ENCODE results near the gene AUTS2. TPM values are rescaled to one million over a fixed set of nuclear protein-coding genes. Genes with fewer than 3 reads are reported as not detected.

The AUTS2 gene
- total RNA-seq, 1 donor from 2014 or later, result 49.8 TPM

DNA sequence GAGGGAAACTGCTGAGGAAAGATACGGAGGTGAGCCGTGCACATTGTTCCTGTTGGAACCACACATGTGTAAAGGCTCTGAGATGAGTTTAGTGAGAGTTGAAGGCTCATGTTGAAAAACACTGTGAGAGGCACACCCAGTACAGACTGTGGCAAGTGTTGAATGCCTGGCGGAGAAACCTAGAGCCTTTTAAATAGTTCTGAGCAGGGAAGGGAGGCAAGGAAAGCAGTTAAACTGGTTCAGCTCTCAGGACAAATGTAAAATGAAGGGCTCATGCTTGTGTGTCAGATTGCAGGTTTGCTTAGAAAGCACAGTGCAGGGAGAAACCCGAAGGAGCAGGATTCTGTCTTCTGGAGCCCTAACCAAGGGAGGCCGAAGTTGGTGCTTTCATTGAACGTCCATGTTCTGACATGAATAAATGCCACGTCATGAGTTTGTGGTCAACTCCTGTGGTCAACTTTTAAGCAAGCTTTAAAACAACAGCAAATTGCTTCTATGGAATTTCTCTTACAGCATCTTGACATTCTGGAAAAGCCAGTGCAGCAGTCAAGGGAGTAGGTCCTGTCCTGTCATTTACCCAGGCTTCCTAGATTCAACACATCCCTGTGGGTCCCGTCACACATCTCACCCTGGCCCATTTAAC lies 882.8 kb downstream of the AUTS2 start:
- peak; percentile 57 for DNase-seq (ENCODE audit: low spot score)

DNA sequence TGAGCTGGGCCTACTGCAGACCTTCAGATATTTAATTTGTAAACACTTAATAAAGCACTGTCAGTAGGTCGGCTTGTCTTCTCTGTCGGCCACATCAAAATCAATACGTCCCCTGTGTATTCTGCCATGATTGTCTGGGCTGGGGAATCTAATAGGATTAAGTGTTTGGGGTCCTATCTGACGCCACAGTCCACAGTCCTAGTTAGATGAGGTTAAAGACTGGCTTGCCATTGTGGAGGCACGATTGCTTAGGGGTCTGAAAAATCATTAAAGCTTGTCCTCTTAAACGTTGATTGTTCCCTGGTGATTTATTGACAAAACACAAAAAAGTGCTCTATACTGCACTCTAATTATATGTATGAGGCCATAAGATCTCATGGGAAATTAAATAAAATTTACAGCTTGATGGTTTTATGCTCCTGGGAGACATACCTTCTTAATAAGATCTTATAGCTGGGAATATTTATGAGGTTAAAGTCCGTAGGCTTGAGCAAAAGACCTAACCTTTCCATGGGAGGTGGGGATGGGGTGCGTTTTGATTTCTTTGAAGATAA lies 883.4 kb downstream of the AUTS2 start:
- no peak for DNase-seq (ENCODE audit: low spot score)

DNA sequence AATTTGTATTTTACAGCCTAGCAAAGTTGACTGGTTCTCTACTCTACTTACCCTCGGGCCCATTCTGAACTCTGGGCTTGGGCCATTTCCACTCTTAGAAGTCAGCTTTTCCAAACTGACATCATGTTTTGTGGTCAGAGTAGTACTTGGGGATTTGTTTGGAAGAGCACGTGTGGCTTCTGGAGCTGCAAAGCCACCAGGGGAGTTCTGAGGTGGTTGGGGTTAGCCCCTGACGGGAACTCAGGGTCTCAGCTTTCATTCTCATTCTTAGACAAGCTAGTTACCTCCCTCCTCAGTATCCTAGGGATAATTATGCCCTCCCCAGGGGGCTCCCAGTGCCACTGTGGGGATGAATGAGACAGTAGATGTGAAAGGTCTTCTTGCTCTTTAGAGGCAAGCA lies 886.0 kb downstream of the AUTS2 start:
- no peak for DNase-seq (ENCODE audit: low spot score)

DNA sequence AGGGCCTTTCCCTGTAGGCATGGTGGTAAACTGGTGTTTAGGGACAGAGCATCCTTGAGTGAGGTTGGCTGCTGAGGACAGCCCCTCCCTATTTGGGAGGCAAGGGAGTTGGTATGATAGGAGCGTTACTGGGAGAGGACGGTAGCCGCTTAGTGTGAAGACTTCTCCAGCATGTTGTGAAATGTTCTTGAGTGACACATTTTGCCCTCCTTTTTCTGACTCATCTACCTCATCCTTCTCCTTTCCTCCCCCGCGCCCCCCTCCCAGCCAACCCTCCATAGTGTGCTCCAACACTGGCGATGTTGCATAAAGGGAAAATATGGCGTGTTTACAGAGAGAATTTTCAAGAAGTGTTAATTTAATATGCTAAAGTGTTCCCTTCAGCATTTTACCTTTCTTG lies 888.7 kb downstream of the AUTS2 start:
- no peak for DNase-seq (ENCODE audit: low spot score)

DNA sequence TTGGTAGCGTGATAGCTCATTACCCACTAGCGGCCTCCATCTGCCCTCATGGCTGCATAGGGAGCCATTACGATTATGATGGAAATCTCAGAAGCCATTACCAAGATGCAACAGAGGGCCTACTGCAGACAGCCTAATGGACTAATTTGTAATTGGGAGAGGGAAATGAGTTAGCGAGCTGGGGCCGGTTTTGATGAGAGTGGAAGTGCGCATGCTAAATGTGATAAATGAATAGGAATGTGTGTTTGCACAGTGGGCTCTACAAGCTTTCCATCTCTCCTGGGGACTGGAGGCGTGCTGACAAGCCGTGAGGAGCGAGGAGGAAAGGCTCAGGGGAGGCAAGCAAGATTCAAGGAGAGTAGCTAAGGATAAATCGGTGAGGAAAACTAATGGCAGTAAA lies 889.2 kb downstream of the AUTS2 start:
- DNase-seq (ENCODE audit: low spot score), result no peak

DNA sequence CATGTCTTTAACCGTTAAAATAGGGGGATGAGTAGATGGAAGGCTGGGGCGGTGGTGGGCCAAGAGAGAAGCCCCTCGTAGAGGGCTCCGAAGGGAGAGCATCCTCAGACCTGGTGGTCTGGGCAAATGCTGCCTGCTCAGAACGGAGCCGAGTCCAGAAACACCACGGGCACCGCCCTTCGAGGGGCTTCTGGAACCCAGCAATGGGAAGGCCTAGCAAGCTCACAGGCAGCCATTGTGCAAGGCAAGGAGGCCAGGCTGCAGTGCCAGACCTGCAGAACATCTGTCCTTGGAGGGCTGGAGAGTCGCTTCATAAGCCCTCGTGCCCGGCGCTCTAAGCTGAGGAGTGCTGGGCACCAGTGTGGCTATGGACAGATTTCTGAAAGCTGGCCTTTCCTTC lies 889.6 kb downstream of the AUTS2 start:
- no peak for DNase-seq (ENCODE audit: low spot score)

DNA sequence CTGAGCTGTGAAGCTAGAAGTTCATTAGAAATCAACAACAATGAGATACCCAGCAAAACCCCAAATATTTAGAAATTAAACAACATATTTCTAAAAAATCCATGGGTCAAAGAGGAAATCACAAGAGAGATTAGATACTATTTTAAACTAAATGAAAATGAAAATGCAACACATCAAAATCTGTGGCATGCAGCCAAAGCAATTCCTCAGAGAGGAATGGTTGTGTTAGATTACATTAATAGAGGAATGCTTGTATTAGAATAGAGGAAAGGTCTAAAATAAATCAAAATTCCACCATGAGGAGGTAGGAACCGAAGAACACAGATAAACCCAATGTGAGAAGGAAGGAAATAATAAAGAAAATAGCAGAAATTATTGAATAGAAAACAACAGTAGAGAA lies 891.5 kb downstream of the AUTS2 start:
- no peak for DNase-seq (ENCODE audit: low spot score)

DNA sequence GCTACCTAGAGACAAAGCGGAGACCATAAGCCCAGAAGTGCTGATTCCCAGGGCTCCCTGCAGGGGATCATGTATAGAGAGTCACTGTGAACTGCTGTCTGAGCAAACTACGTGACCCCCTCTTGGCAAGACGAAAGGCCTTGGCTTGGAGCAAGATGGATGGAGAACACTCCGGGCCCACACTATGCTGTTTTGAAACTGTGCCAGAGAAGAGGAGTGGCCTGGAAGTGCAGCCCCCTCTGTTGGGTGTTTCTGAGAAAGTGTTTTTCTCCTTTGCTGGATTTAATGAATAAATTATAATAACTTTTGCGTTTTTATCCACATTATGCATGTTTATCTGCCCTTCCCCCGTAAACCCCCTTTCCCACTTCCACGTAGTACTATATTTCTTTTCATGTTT lies 894.4 kb downstream of the AUTS2 start:
- DNase-seq (ENCODE audit: low spot score), result no peak

DNA sequence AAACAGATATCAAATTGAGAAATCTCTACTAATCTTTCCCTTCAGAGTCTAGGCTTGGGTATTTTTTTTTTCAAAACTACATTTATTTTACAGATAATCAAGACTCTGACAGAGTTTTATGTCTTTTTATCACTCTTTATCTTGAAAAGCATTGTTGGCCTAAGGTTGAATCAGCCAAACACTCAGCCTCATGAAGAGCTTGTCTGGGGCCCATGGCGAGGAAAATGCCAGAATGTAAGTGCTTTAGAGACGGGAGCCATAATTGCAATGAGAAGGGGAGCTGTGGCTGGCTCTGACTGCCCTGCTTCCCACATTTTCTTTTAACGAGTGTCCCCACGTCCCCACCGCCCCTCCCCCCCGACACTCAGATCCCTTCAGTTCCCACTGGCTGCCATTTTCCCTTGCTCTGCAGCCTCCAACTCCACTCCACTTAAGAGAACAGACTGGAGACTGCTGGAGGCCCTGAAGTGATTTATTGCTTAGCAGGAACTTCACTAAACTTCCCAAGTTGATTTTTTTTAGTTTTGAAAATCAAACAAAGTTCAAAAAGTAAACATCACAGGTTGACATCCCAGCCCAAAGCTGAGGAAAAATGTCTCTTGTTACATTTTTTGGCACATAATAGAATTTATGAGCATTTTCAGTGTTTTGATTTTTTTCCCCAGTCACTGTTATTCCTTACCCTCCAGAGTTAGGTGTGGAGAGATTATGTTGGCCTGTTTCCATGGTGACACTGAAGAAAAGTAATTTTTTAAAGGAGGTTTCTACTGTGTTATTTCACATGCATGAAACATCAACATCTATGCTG lies 896.2 kb downstream of the AUTS2 start:
- DNase-seq (ENCODE audit: low spot score), result peak; percentile 44

DNA sequence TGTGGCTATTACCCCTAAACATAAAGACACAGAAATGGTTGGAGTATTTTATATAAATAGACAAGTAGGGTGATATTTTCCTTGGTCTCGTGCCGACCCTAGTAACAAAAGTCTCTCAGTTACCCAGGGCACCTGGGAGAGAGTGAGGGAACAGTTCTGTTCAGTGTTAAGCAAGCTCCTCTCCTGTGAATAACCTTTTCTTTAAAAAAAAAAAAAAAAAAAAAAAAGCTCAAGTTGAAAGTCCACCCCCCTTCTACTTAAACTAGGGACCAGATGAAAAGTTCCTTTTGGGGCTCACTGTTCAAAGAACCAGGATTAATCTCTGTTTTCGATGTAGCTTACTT lies 896.7 kb downstream of the AUTS2 start:
- no peak for DNase-seq (ENCODE audit: low spot score)

DNA sequence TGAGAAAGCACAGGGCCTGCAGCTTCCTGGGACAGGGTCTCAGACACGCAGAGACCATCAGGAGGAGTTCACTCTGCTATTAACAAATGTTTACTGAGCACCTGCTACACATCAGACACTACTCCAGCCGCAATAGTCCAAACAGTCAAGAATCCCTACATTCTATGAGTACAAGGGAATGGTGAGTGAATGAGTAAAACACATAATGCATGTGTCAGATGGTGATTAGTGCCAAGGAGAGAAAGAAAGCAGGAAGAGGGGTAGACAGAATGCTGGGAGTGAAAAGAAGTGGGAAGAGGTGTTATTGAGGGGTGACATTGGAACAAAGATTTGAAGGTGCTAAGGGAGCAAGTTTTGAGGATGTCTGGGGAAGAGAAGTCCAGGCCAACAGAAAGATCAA lies 899.5 kb downstream of the AUTS2 start:
- DNase-seq (ENCODE audit: low spot score), result no peak

DNA sequence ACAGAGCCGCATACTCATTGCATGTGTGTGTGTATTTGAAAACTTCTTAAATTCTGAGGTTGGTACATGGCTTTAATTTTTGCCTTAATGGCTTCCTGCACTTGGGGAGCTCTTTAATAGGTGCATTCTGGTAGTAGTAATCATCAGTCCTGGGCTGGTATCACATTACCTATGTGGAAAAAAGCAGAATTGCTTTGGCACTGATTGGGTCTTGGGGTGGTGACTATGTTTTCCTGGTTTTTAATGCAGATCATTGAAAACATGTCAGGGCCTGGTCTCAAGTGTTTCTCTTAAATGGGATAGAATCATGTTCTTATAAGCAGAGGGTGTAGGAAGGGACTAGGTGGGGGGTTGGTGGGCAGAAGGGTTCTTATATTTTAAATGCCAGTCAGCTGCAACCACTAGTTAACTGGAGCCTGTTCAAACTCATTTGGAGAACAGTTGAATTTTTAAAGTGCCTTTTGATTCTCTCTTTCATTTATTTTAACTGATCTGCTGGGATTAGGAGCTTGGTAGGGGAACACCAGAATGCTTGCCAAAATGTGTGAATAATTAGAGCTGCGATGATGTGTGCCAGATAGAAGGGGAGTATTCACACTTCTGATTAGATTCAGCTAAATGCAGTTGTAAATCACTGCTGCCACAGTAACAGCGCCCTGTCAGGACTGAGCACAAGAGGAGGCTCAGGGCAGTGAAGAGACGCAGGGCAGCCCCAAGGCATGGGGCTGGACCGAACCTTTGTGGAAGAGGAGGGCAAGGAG lies 900.1 kb downstream of the AUTS2 start:
- DNase-seq (ENCODE audit: low spot score), result no peak

DNA sequence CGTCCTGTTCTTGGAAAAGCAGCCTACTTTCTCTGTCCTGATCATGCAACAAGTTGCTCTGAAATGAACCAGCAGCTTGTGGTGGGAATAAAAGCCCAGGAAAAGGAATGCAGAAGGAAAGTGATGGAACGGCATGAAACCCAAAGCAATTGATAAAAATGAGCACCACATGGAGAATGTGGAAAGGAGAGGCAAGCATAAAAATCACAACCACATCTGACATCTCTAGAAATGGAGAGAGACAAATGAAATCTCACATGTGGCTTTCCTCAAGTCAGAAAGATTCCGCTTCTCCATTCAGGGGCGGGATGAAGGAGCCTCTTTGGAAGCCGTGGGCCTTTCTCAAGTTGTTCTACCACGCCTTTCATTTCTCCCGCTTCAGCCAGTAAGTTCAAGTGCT lies 902.0 kb downstream of the AUTS2 start:
- DNase-seq (ENCODE audit: low spot score), result no peak

DNA sequence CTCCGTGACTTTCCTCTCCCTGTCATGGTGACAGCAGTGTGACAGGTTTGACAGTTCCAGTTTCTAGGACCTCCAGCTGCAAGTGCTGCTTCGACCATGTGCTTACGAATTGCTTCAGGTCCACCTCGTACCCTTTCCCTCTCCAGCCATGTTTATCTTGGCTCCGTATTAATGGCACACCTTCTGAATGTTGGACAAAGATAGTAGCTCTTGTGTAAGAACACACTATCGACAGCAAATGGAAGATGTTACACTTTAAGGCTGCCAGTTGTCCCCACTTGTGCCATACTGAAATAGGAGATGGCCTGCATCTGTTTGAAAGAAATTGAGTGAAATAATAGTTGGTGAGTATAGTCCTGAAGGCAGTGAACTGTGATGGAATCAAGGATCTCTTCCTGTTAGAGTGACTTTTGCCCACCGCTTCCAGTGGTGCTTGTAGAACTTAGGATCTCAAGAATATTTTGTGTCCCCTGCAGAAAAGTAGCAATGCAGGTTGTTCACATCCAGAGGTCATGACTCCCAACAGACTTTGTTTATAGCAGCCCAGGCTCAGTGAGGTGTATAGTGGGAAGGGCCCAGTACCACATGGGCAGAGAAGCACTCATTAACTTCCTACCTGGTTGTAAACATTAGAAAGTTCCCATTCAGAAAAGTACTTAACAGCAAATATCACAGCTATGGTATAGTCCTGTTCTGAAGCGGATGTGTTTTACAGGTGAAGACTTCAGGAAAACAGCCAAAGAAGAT lies 904.0 kb downstream of the AUTS2 start:
- no peak for DNase-seq (ENCODE audit: low spot score)

DNA sequence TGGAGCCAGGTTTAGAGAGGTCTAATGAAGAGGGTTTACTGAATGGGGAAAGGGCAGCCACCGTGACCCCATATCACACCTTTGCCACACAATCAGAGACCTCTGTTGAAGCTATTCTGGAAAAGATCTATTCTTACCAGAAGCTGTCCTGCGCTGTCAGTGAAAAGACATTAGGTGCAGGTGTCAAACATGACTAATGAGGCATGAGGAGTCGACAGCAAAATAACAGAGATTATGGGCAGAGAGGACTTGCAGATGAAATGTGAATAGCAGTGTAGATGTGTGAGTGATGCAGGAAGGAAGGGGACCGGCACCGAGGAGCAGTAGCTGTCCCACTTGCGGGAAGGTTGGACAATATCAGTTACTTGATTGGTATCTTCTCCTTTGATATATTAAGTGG lies 906.0 kb downstream of the AUTS2 start:
- DNase-seq (ENCODE audit: low spot score), result no peak

DNA sequence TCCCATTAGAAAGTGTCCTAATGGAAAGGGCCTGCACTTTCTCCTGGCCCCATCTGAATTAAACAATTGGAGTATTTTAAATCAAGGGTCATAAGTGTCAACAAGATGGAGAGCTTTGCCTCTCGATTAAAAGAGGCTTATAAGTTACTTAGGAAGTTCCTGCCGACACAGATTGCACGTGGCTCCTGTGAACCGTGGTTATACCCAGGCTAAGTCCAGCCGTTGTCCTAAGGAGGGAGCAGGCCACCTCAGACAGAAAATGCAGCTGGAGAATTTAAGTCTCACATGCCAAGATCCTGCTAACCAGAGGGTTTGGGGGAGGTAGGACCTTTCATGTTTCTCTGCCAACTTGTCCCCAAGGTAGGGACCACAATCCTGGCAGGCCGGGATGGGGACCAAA lies 907.2 kb downstream of the AUTS2 start:
- no peak for DNase-seq (ENCODE audit: low spot score)

DNA sequence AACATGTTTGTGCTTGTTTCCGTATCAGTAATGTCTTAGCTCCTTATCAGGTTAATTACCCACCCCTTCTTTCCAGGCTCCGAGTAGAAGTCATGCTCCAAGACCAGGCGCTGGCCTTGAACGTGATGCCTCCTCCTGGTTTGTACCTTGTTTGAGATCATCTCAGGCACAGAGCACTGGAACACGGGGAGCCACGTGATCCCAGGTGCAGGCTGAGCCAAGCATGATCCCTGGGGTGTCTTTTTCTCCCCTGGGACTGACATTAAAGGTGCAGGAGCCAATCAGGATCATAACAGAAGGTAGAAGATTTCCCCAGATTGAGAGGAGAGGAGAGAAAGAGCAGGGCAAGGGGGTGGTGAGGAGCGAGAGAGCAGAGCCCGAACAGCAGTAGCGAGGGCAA lies 907.6 kb downstream of the AUTS2 start:
- DNase-seq (ENCODE audit: low spot score), result no peak

DNA sequence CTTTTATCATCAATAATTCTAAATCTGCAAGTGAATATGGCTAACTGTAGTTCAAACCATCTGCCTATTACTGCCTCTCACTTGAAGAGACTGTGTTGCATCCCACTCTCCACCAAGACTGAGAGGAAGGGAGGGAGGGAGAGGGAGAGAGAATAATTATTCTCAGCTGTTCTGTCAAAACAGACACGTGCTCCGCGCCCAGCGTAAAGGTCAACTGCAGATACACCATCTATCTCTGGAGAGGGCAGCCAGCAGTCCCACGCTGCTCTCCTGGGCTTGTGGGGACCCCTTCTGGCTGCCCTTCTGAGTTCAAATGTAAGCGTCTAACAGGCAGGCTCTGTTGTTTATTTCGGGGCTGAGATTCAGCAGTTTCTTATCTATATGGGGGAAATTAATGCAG lies 908.2 kb downstream of the AUTS2 start:
- DNase-seq (ENCODE audit: low spot score), result peak; percentile 33

DNA sequence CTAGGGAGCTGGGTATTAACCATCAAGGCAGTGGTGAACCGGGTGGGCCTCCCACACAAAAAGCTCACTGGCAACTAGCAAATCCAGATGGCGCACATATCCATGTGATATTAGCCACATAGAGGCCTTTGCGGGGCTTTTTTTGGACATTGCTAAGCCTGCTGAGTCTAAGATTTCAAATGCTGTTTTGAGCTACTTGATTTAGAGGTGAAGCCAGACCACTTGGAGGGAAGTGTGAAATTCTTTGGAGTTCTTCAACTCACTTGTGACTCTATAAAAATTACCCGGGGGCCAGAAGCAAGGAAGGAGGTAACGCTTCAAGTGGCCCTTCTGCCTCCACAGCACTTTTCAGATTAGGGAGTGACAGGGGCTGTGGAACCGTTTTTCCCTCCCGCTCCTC lies 913.9 kb downstream of the AUTS2 start:
- peak; percentile 15 for DNase-seq (ENCODE audit: low spot score)

DNA sequence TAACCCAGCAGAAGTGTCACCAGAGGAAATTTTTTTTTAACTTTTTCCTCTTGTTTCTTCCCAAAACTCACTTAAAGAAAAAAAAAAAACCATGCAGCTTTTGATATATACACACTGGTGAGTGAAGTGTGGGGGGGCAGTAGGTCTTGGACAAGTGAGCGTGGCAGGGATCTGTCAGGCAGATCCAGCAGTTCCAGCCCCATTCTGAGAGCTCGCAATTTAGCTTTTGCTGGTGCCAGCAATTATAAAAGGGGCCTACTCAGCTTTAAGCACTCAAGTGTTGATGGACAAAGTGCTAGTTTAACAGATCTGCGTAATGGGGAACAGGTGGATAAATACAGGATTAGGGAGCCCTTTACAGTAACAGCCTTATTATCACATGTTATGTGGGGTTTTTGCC lies 914.5 kb downstream of the AUTS2 start:
- no peak for DNase-seq (ENCODE audit: low spot score)

DNA sequence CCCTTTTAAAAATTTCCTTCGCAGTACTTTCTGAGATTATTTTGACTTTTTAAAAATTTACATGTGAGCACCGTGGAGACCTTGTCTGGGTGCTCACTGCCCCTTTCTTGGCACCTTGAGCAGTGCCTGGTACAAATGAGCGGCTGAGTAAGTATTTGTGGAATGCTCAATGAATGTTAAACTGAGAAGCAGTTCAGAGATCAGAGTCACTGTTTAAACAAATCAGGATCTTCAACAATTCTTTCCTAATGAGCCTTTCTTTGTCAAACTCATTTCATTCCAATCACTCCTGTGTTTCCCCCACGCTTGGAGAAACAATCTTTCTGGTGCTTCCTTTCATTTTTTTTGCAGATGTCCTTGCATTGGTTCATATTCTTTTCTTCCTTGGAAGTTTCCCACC lies 922.3 kb downstream of the AUTS2 start:
- DNase-seq (ENCODE audit: low spot score), result no peak

Data from umbilical cord (tissue), 2 donors.